HEK293T (cell line): ENCODE data around the gene MTF2.

ENCODE experiments used
- BHLHE40 ChIP-seq: fragments of 450-650 bp; IDR thresholded peaks from 2 replicates; pipeline ENCODE4 v1.6.1; 2016; ENCODE audit warnings: mild to moderate bottlenecking, moderate library complexity, borderline replicate concordance
- CTBP1 ChIP-seq: fragments of 450-650 bp; IDR thresholded peaks from 2 replicates; pipeline ENCODE4 v1.6.1; 2016; ENCODE audit warnings: borderline replicate concordance
- ELF4 ChIP-seq: fragments of 450-650 bp; IDR thresholded peaks from 2 replicates; pipeline ENCODE4 v1.6.1; 2017; ENCODE audit warnings: antibody characterized with exemption
- FOXM1 ChIP-seq: fragments of 450-650 bp; IDR thresholded peaks from 2 replicates; pipeline ENCODE4 v1.6.1; 2017; ENCODE audit warnings: mild to moderate bottlenecking, borderline replicate concordance
- NFRKB ChIP-seq: fragments of 450-650 bp; IDR thresholded peaks from 2 replicates; pipeline ENCODE4 v1.6.1; 2016; ENCODE audit warnings: mild to moderate bottlenecking, moderate library complexity
- SP1 ChIP-seq: fragments of 450-650 bp; IDR thresholded peaks from 2 replicates; pipeline ENCODE4 v1.6.1; 2017
- TARDBP ChIP-seq: fragments of 450-650 bp; IDR thresholded peaks from 2 replicates; pipeline ENCODE4 v1.6.1; 2016
- TF ChIP-seq, protein P1 (sequence below): fragments of 450-650 bp; IDR thresholded peaks from 2 replicates; pipeline ENCODE4 v1.6.1; 2016

DNA sequence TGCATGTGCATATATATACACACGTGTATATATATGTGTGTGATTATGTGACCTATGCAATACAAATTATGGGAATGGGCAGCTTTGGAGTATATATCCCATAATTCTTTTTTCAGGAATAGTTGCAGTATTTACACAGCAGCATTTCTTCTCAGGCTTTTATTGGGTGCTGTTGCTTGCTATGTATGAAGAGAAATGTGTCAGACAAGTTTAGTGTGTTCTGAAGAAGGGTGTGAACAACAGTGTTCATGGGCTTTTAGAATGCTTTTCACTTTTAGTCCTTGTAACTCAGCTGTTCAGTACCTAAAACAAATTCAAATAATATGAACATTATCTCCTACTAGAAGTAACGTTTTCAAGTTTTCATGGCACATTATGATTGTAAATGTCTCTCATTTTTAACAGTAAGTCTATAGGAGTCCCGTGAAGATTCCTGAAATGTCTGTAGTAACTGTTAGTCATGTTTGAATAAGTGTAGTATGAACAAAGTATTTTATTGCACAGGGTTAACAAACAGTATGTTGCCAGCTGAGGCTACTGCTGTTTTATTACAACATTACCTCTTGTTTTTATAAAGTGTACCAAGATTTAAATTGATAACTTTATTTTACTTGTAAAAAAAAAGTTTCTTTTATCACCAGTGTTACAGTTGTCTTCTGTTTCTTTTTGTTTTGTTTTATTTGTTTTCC, 58.7 kb downstream of the MTF2 start:
- TF ChIP-seq SP1 = no peak
- TF ChIP-seq ELF4 = no peak
- TF ChIP-seq, protein P1, sequence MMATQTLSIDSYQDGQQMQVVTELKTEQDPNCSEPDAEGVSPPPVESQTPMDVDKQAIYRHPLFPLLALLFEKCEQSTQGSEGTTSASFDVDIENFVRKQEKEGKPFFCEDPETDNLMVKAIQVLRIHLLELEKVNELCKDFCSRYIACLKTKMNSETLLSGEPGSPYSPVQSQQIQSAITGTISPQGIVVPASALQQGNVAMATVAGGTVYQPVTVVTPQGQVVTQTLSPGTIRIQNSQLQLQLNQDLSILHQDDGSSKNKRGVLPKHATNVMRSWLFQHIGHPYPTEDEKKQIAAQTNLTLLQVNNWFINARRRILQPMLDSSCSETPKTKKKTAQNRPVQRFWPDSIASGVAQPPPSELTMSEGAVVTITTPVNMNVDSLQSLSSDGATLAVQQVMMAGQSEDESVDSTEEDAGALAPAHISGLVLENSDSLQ = no peak
- no peak for TF ChIP-seq FOXM1
- TF ChIP-seq BHLHE40 = no peak
- no peak for TF ChIP-seq TARDBP
- TF ChIP-seq NFRKB = no peak
- TF ChIP-seq CTBP1 = no peak
